MCF 10A (cell line): ENCODE results near the gene SPATA20. TPM values are rescaled to one million over a fixed set of nuclear protein-coding genes. Genes with fewer than 3 reads are reported as not detected.
A peak's percentile ranks its signal among the peaks of the same experiment; 100 is the strongest.

Experiments
- BruUV-seq: library from RNA; stranded (reverse); fragments of 400-500 nt; replicated peaks from 2 replicates; lab custom pipeline; 2021; lab: Mats Ljungman, UMichigan
- CTCF ChIA-PET: fragments of 300-600 bp; sonication (Branson Sonifier 250); formaldehyde crosslinking; extraction: SDS; loops from one replicate; lab custom pipeline; 2021; ENCODE audit warnings: antibody characterized with exemption, inconsistent platforms; lab: Yijun Ruan, JAX
- POLR2A ChIA-PET: fragments of 300-600, 350-650 bp; sonication (Branson Sonifier 250); formaldehyde crosslinking; extraction: SDS; loops from one replicate; lab custom pipeline; 2020; ENCODE audit warnings: antibody characterized with exemption, inconsistent platforms; lab: Yijun Ruan, JAX
- DNase-seq: peaks from one replicate; pipeline ENCODE4 v3.0.0-alpha.2; 2018; ENCODE audit not compliant: unreplicated experiment
- H3K27ac Mint-ChIP-seq: one replicate; pipeline ENCODE4 v1.8.0; 2022; ENCODE audit warnings: mild to moderate bottlenecking, low read depth, mixed read lengths; ENCODE audit not compliant: unreplicated experiment
- H3K27me3 Mint-ChIP-seq: one replicate; pipeline ENCODE4 v1.8.0; 2022; ENCODE audit warnings: mixed read lengths; ENCODE audit not compliant: insufficient read depth, unreplicated experiment
- H3K36me3 Mint-ChIP-seq: one replicate; pipeline ENCODE4 v1.8.0; 2022; ENCODE audit warnings: mild to moderate bottlenecking, moderate library complexity, mixed read lengths; ENCODE audit not compliant: insufficient read depth, unreplicated experiment
- H3K4me1 Mint-ChIP-seq: one replicate; pipeline ENCODE4 v1.8.0; 2022; ENCODE audit warnings: mixed read lengths; ENCODE audit not compliant: insufficient read depth, unreplicated experiment
- H3K4me3 Mint-ChIP-seq: one replicate; pipeline ENCODE4 v1.8.0; 2022; ENCODE audit warnings: mild to moderate bottlenecking, moderate library complexity, mixed read lengths; ENCODE audit not compliant: unreplicated experiment
- H3K9me3 Mint-ChIP-seq: one replicate; pipeline ENCODE4 v1.8.0; 2022; ENCODE audit warnings: mixed read lengths; ENCODE audit not compliant: unreplicated experiment
- intact Hi-C: fragments of 100-400 bp; cut with micrococcal nuclease; formaldehyde crosslinking; loops from 2 replicates; pipeline ENCODE4 v1.14.1; 2022
- total RNA-seq: library from RNA; stranded (reverse); gene quantifications from 2 replicates; pipeline ENCODE4 v1.2.3, GENCODE V29; 2022
- TF ChIP-seq, protein P1 (sequence below): fragments of 200-600 bp; IDR thresholded peaks from one replicate; pipeline ENCODE4 v1.8.0; 2022; ENCODE audit warnings: antibody characterized with exemption, mild to moderate bottlenecking; ENCODE audit not compliant: unreplicated experiment

The SPATA20 gene
- total RNA-seq, 1 experiment from 2014 or later, result 35.3 TPM

DNA sequence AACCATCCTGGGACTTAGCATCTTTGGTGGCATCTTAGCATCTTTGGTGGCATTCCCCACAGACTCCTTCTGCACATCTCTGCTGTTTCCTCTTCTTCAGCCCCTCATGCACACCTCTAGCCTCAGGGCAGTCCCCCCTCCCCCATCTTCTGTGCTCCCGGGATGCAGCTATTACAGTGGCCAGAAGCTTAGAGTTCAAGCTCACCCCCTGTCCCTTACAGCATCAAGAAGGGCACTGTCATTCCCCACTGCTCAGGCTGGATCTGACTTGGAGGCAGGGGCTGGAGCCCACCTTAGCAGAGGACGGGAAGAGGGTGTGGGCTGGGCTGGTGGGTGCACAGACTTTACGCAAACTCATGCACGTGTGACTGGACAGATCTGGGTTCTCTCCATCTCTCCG lies 13.8 kb upstream of the SPATA20 start:
- TF ChIP-seq, protein P1, sequence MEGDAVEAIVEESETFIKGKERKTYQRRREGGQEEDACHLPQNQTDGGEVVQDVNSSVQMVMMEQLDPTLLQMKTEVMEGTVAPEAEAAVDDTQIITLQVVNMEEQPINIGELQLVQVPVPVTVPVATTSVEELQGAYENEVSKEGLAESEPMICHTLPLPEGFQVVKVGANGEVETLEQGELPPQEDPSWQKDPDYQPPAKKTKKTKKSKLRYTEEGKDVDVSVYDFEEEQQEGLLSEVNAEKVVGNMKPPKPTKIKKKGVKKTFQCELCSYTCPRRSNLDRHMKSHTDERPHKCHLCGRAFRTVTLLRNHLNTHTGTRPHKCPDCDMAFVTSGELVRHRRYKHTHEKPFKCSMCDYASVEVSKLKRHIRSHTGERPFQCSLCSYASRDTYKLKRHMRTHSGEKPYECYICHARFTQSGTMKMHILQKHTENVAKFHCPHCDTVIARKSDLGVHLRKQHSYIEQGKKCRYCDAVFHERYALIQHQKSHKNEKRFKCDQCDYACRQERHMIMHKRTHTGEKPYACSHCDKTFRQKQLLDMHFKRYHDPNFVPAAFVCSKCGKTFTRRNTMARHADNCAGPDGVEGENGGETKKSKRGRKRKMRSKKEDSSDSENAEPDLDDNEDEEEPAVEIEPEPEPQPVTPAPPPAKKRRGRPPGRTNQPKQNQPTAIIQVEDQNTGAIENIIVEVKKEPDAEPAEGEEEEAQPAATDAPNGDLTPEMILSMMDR, result no peak
- ChIA-PET POLR2A (interaction anchor here (0.7 to 1.7 kb wide), 6 partner anchors 9 to 136 kb away, joined by 3 to 9 read pairs (median 4); partner anchors contain the start of gene LRRC59), CTCF (interaction anchor here (0.6 to 1.3 kb wide), 5 partner anchors 8 to 45 kb away, joined by 3 to 4 read pairs (median 3); no protein-coding TSS in a partner anchor)
- intact Hi-C loops, result no loop called here
- no peaks in the 10 kb centered on the region for H3K9me3 Mint-ChIP-seq
- H3K4me1 Mint-ChIP-seq, result peaks cover 25% of the 10 kb centered on the region
- no TSS peak for BruUV-seq
- DNase-seq, result no peak
- no peak overlapping the region for H3K27ac Mint-ChIP-seq
- no peaks in the 10 kb centered on the region for H3K36me3 Mint-ChIP-seq
- no peaks in the 10 kb centered on the region for H3K27me3 Mint-ChIP-seq
- peak overlapping the region; percentile 67 for H3K4me3 Mint-ChIP-seq

DNA sequence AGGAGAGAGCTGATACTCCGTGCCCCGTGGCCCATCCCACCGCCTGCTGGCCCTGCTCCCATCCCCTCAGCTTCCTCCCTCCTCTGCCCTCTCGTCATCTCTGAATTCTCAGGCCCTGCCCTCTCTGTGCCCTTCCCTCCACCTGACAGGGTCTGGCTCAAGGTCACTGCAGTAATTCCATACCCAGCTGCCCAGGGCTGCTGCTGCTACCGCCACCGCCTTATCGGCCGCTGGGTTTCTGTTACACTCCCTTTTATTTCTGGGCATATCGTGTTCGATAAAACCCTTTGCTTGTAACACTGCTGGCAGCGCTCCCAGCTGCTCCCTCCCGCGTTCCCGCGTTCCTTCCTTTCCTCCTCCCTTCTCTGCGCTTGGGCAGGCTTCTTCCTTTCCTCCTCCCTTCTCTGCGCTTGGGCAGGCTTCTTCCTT lies 13.2 kb upstream of the SPATA20 start:
- no peak for DNase-seq
- POLR2A ChIA-PET, result interaction anchor here (0.7 to 1.7 kb wide), 6 partner anchors 8 to 136 kb away, joined by 3 to 9 read pairs (median 4); partner anchors contain the start of gene LRRC59
- TF ChIP-seq, protein P1, result no peak
- Mint-ChIP-seq H3K9me3 (no peaks in the 10 kb centered on the region), H3K36me3 (no peaks in the 10 kb centered on the region), H3K27me3 (no peaks in the 10 kb centered on the region), H3K27ac (no peak overlapping the region), H3K4me1 (peaks cover 25% of the 10 kb centered on the region), H3K4me3 (peak overlapping the region; percentile 67)
- intact Hi-C loops, result no loop called here
- no TSS peak for BruUV-seq
- CTCF ChIA-PET, result interaction anchor here (0.6 to 1.3 kb wide), 6 partner anchors 8 to 184 kb away, joined by 3 to 4 read pairs (median 3); no protein-coding TSS in a partner anchor

DNA sequence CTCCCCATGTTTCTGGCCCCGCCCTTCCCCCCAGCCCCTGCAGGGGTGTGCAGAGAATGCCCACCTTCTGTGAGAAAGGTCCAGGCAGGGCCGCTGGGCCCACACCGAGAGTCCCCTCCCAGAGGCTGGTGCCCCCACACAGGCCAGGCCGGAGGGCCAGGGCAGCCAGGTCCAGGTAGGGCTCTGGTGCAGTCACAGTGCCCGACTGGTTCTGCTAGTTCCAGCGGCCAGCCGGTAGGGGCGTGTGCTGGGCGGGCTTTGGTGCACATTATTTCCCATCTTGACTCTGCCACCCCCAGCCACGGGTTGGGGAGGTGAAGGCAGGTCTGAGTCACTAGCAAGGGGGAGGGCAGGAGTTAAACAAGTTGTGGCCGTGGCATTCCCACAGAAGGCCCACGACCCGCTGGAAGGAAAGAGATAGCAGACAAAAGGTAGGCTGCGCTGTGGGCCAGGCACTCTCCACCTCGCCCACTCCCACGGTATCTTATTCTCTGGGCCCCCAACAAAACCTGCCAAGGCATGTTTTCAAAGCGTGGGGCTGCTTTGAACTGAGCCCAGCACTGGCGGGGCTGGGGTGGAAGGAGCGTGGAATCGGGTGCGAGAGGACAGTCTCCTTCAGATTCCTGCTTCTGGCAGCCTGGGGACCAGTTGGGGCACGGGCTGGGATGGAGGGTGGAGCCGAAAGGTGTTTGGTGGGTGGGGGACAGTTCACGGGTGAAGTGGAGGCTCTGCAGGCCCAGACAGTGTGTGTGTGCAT lies 12.6 kb upstream of the SPATA20 start:
- peak; percentile 69 for DNase-seq
- Mint-ChIP-seq H3K27ac (no peak overlapping the region), H3K4me3 (peak overlapping the region; percentile 67), H3K4me1 (peaks cover 30% of the 10 kb centered on the region), H3K36me3 (no peaks in the 10 kb centered on the region), H3K9me3 (no peaks in the 10 kb centered on the region), H3K27me3 (no peaks in the 10 kb centered on the region)
- ChIA-PET POLR2A (interaction anchor here (1.0 to 1.7 kb wide), 6 partner anchors 7 to 137 kb away, joined by 4 to 9 read pairs (median 5); partner anchors contain the start of gene LRRC59), CTCF (interaction anchor here (0.7 to 0.9 kb wide), 3 partner anchors 46 to 184 kb away, joined by 3 read pairs; no protein-coding TSS in a partner anchor)
- no TSS peak for BruUV-seq
- TF ChIP-seq, protein P1, result peak; percentile 29
- intact Hi-C loops, result no loop called here

DNA sequence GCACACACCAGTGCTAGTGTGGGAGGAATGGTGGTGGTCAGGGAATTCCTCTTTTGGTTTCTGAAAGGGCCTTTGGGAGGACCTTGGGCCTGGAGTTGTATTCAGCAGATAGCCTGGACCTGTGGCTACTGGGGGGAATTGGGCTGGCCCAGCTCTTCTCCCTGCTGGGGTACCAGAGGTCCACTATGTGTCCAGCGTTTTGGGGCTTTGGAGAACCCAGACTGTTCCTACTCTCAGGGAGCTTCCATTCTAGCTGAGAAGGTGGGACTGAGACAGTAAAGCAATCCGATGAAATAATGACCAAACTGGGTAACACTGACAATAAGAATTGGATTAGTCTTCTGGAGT lies 12.0 kb upstream of the SPATA20 start:
- no TSS peak for BruUV-seq
- no peak overlapping the region for H3K27ac Mint-ChIP-seq
- H3K9me3 Mint-ChIP-seq, result no peaks in the 10 kb centered on the region
- intact Hi-C loops, result no loop called here
- ChIA-PET POLR2A (interaction anchor here (1.6 kb wide), 1 partner anchor 55 kb away, joined by 5 read pairs; no protein-coding TSS in a partner anchor), CTCF (interaction anchor here (1.3 kb wide), 1 partner anchor 160 kb away, joined by 3 read pairs; no protein-coding TSS in a partner anchor)
- DNase-seq, result no peak
- no peaks in the 10 kb centered on the region for H3K36me3 Mint-ChIP-seq
- TF ChIP-seq, protein P1, result no peak
- peak overlapping the region; percentile 67 for H3K4me3 Mint-ChIP-seq
- no peaks in the 10 kb centered on the region for H3K27me3 Mint-ChIP-seq
- H3K4me1 Mint-ChIP-seq, result peaks cover 35% of the 10 kb centered on the region
